ENCODE data around the gene ZMYND15. TPM values are rescaled to one million over a fixed set of nuclear protein-coding genes. Genes with fewer than 3 reads are reported as not detected.
A peak's percentile ranks its signal among the peaks of the same experiment; 100 is the strongest.

The ZMYND15 gene
- total and polyA plus RNA-seq, 2 of the 13 experiments (the other 11 are each of a cell fraction or from before 2014, with no cell fraction given), result 0.24 to 2.7 TPM

GRCh38 chr17:4788807-4789700 lies 49.4 kb downstream of the ZMYND15 start, which contains the start of gene GLTPD2 (continued):
- TF ChIP-seq PATZ1 (CRISPR knock-in tag; IDR thresholded peaks at IDR 0.05) (peak; percentile 96), DPF2 (CRISPR knock-in tag; IDR thresholded peaks at IDR 0.05; ENCODE audit: borderline replicate concordance, low read depth) (no peak), ZNF382 (CRISPR knock-in tag; IDR thresholded peaks at IDR 0.05; ENCODE audit: borderline replicate concordance) (no peak), ARID3A (IDR thresholded peaks at IDR 0.05; ENCODE audit: low read depth, low read length) (peak; percentile 66; the same call in 1 of the 2 replicates), ZNF562 (CRISPR knock-in tag; IDR thresholded peaks at IDR 0.05; ENCODE audit: borderline replicate concordance) (no peak), DBP (CRISPR knock-in tag; IDR thresholded peaks at IDR 0.05; ENCODE audit: not compliant biosample characterization) (no peak), IKZF5 (CRISPR knock-in tag; IDR thresholded peaks at IDR 0.05) (no peak; the same call in 1 of the 2 replicates), TRIM24 (CRISPR knock-in tag; IDR thresholded peaks at IDR 0.05) (no peak), CHCHD3 (CRISPR knock-in tag; IDR thresholded peaks at IDR 0.05) (no peak), CHD4 (IDR thresholded peaks at IDR 0.05; ENCODE audit: borderline replicate concordance, low read length) (no peak), KDM5B (CRISPR knock-in tag; IDR thresholded peaks at IDR 0.05; ENCODE audit: borderline replicate concordance) (peak; percentile 61; the same call in 1 of the 2 replicates), ZNF207 (IDR thresholded peaks at IDR 0.05; ENCODE audit: borderline replicate concordance) (no peak), BRCA1 (CRISPR knock-in tag; IDR thresholded peaks at IDR 0.05) (no peak), NR2F1 (CRISPR knock-in tag; IDR thresholded peaks at IDR 0.05) (peak; percentile 54 to 81), MIXL1 (CRISPR knock-in tag; IDR thresholded peaks at IDR 0.05) (peak; percentile 80), FOXK2 (IDR thresholded peaks at IDR 0.05) (no peak), STAG1 (CRISPR knock-in tag; IDR thresholded peaks at IDR 0.05) (peak; percentile 53), ZNF274 (CRISPR knock-in tag; IDR thresholded peaks at IDR 0.05) (peak; percentile 61; the same call in 1 of the 2 replicates), ZNF605 (CRISPR knock-in tag; IDR thresholded peaks at IDR 0.05) (no peak), AHR (CRISPR knock-in tag; IDR thresholded peaks at IDR 0.05) (no peak), KLF9 (CRISPR knock-in tag; IDR thresholded peaks at IDR 0.05; ENCODE audit: low read depth) (no peak), YEATS4 (CRISPR knock-in tag; IDR thresholded peaks at IDR 0.05; ENCODE audit: borderline replicate concordance) (peak; percentile 61; the same call in 1 of the 2 replicates), JUNB (CRISPR knock-in tag; IDR thresholded peaks at IDR 0.05; ENCODE audit: borderline replicate concordance) (no peak), ZNF746 (CRISPR knock-in tag; IDR thresholded peaks at IDR 0.05) (peak; percentile 63; the same call in 1 of the 2 replicates), ZNF205 (CRISPR knock-in tag; IDR thresholded peaks at IDR 0.05) (no peak), NFYC (CRISPR knock-in tag; IDR thresholded peaks at IDR 0.05) (no peak; the same call in 1 of the 2 replicates)
